ENCODE data around the gene LYRM7.

- TF ChIP-seq POLR2A (IDR thresholded peaks at IDR 0.05; ENCODE audit: low read length) (no peak), GATA1 (IDR thresholded peaks at IDR 0.05; ENCODE audit: low read depth, low read length) (no peak)
Measured at GRCh38 chr5:131167615-131168014, 3.1 kb upstream of the LYRM7 start.
